NAMALWA (cell line): ENCODE data around the gene TGFBR2.

ENCODE experiments used
- DNase-seq: peaks from one replicate; pipeline ENCODE4 v3.0.0-alpha.2; 2015; ENCODE audit warnings: low spot score

Gene TGFBR2

DNA sequence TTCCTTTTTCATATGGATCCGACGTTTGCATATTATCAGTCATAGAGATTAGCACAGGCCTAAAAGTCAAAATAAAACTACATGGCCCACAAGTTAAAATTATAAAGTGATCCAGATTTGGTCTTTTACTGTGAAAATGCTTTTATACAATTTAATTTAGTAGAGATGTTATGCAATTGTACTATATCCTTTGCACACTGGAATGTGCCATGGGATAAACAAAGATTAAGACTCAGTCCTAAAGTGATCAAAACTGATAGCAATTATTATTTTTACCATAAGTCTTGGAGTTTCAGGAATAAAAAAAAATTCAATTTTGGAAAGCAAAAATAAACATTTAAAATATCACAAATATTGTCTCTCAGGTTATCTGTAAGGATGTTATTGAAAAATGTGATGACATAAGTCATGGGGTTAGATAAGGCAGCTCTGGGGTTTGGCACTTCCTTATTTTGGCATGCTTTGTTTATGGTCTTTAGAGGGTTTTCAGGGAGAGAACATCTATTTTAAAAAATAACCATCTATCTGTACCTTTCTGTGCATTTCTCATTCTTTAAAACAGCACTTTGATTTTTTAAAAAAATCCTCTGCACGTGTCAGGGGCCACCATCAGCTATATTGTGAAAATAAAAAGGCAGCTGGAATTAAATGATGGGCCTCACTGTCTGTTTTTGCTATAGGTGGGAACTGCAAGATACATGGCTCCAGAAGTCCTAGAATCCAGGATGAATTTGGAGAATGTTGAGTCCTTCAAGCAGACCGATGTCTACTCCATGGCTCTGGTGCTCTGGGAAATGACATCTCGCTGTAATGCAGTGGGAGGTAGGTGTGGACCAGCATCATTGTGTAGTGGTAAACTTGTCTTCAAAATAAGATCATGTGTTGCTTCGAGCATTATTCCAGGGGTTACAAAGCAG lies 67.3 kb downstream of the TGFBR2 start:
- DNase-seq = no peak

DNA sequence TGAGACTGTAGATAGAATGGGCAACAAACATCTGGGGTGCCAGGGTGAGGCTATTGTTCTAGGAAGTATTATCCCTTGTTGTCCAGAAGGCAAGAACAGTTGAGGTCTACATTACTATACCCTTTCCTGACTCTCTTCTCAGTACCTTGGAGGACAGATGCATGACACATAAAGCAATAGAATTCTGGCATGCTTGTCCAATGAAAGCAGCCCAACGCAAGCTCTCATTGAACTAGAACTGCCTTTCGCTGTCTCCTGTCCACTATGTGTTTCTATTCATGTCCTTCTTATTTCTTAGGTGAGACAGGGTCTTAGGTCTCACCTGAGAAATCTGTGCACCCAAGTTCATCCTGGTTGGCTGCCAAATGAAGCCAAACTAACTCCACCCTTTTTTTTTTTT lies 68.6 kb downstream of the TGFBR2 start:
- no peak for DNase-seq

DNA sequence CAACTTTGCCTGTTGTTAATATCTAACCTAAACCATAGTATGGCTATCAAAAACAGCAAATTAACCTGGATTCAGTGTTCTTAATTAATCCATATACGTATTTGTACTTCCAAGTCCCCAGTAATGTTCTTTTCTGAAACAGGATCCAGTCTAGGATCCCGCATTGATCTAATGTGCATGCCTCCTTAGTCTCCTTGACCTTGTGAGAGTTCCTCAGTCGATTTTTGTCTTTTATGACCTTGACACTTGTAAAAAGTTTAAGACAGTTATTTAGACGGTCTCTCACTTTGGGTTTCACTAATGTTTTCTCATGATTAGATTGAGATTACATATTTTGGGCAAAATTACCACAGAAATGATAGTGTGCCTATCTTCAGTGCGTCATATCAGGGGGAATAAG lies 69.4 kb downstream of the TGFBR2 start:
- DNase-seq = no peak

DNA sequence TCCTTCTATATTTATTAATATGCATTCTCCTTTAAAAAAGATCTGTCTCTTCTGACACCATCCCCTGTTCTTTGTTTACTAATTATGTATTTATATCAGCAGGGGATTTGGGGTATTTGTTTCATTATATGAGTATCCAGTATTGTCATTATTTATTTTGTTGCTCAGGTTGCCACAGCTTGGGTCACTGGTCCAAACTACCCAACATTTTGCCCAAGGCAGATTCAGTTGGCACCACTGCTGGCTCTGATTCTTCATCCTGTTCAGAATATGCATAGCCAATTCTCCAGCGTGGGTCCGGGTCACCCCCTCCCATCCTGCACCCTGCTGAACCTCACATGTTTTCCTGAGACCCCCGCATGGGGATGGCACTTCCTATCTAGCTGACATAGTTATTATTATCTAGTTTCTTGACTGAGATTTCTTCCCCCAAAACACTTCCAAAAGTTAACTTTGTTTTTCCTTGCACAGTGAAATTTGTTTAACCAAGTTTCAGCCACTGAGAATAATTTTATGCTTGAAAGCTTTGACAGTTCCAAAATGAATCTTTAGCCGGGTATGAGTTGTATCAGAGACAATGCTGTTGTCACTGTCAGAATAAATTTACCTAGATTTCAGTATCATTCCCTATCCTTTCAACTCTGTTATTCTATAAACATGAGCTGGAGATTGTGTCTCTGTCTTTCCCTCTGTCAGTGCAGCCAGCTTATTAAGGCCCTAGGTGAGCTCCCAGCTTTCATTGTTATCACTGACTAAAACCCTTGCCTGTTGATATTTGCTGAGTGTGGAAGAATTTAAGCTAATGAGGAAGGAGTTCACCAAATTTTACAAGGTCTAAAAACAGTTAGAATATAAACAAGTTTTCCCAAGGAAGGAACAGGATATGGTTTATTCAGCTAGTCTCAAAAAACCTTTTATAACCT lies 70.3 kb downstream of the TGFBR2 start:
- DNase-seq = no peak

DNA sequence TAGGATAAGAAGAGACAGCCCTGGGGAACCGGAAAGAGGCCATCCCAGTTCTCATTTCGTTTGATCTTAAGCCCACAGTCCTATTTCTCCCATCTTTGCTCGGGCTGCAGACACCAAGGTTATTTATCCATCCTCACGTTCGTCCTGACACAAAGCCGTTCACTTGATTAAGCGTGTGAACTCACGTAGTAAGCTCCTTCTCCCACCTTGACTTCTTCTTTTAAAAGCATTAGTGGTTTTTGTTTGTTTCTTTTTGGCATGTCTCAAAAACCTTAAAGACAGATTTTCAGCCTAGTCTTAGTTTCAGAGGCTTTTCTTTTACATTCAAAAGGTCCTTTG lies 70.9 kb downstream of the TGFBR2 start:
- no peak for DNase-seq

DNA sequence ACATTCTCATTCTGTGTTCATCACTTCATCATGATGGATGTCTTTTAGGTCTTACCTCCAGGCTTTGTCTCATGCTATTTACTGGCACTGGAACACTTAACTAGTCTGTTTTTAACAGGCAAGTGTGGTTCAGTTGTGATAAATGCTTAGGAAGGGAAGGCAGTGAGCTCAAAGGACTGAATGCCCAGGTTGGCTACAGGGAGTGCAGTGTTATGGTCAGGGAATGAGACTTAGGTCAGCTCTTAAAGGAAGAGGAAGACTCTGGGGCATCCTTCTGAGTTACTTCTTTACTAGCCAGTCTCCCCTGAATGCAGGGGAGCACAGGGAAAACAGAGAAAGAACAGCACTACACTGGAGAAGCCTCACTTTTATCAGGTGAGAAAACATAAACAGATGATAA lies 72.6 kb downstream of the TGFBR2 start:
- no peak for DNase-seq

DNA sequence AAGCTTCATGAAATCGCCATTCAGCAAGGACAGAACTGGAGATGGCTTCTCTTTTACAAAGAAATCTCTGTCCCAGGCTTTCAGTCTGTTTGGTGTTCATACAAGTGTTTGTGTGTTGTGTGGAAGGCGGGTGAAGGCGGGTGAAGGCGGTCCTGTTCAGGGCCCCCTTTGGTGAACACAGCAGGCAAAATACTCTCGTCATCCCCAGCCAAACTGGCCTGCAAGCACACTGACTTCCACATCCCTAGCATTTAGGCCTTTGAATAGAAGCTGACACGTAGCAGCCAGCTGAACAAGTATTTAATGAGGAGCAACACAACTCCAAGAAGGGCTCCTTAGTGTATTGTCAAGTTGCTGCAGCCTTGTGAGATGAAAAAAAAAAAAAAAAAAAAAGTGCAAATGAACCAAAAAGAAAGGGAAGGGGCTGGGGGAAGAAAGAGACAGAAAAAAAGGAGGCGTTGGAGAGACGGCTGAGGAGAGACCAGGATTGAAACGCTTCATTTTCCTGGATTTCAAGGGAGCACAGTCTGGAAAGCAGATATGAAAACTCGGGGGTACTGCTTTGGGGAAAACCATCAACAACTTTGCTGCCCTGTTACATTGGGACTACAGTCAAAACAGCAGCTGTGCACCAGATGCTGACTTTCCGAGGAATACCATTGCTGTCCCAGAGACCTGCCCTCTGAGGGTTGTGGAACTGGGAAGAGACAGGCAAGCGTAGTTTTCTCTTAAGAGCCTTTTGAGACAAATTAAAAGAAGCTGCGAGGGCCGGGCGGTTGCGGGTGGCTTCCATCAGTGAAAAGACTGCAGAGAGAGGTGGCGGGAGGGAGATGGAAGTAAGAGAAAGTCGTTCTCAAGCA lies 74.6 kb downstream of the TGFBR2 start:
- no peak for DNase-seq

DNA sequence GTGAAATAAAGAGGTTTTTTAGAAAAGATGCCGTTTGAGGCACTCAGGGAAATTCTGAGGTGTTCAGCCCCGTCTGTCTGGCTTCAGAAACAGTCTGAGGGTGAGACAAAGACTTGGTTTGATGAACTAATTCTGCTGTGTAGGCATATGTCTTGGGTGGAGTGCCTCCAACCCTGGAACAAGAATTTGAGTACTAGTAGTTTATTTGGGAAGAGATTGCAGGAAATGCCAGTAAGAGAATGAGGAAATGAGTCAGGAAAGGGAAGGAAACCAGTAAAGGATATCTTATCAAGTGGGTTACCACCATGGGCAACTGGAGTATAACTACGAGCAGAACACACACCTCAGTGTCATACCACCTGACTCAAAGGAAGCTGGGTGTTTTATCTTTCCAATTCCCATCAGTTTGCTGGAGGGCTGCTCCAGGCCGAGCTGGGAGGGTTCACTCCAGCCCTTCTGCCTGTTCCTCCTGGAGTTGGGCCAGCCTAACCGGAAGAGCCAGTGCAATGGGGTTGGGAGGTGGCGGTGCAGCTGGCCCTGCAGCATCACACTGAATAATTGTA lies 75.3 kb downstream of the TGFBR2 start:
- DNase-seq = no peak

DNA sequence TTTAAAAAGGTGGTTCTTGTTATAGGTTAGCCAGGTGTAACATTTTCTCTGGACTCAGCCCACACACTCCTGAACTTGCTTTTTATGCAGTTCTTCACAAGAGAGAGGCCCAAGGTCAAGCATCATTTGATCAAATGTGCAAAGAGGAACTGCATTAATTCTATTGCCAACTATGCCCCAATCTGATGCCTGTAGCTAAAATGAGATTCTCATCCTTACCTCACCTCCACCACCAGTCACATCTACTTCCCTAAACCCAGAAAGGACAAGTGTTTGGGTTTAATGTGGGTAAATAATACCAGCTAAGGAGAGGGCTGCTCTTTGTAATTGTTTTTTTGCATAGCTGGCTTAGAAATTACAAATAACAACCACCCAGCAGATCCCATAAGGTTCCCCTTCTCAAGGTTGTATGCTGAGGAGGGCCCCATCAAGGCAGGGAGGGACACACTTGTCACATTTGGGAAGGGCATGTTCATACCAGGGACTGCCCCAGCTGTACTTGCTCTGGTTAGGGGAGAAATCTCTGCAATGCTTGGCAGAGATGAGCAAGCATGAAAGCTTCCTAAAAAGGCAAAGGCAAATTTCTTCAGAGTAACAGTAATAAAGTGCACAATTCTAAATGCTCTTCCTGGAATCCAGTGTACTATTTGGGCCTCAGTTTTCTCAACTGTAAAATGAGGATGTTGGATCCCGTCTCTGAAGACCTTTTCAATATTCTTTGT lies 76.2 kb downstream of the TGFBR2 start:
- DNase-seq = no peak

DNA sequence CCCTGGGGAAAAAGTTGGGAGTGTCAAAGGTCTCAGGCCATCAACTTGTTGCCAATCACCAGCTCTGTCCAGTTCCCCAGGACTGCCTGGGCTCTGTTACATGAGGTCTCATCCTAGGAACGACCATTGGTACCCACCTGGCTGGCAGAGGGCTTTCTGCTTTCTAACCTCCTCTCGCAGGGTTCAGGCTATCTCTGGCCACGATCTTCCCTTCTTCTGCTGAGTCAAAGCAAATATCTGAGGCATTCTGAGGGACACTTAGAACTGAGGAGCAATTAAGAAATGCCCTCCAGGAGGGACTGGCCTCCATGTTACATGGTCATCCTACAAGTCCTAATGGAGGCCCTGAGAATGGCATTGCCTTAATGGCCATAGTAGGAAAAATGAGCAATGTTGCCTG lies 77.4 kb downstream of the TGFBR2 start:
- DNase-seq = no peak

DNA sequence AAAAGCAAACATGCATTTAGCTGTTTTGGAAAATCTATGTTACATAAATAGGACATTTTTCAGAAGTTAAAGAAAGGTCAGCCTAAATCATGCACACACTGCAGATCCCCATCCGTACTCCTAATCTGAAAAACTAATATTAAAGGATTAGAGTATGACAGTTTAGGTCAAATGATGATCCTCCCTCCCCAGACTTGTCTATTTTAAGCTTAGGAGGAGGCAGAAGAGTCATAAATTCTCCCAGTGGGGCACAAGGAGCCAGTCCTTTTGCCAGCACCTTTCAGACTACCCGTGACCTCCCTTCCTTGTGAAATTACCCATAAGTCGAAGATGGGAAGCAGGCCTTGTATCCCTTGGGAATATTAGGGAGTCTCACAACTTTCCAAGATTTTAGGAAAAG lies 78.0 kb downstream of the TGFBR2 start:
- no peak for DNase-seq

DNA sequence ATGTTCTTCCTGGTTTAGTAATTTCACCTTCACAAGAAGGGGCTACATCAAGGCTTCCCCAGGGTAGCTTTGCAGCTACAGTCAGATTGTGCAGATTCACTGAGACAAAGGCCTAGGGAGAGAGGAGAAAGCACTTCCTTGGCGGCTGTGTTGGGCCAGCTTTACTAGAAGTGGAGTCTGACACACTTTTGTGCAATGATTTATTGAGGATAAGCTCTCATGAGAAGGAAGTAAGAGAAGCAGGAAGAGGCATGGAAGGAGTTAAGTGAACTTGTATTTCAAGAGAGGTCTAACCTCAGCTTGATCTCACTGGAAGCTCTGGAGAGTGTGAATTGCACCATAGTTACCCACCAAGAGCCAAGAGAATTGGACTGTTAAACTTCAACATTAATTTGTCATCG lies 78.9 kb downstream of the TGFBR2 start:
- no peak for DNase-seq

DNA sequence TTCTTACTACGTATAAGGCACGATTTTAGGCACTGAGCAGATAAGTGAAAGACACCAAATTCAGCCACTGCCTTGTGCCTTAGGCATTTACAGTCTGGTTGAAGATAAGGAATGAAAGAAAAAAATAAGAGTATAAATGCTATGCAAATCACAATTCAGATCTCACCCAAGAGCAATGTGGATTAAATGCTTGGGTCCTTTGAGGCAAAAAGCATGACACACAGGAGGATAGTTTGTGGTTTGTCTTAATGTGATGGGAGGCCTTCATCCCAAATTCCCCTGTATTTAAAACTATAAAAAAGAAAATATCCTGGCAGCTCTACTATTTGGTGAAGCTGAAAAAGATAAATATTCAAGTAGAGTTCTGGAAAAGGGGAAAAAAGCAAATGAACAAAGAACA lies 79.8 kb downstream of the TGFBR2 start:
- DNase-seq = no peak

DNA sequence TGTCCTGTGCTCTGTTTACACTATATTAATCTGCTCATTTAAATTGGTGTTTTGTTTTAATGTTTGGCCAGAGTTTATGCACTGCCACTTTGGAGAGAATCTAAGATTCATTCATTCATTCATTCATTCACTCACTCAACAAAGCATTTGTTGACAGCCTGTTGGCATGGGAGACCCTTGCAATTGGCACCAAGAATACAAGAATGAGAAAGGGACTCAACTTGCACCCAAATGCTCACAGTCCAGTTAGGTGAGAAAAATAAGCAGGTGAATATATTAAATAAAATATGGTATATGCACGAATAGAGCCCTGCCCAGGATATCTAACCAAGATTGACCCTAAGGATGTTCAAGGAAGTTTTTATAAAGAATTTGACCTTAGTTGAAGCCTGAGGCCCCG lies 80.4 kb downstream of the TGFBR2 start:
- no peak for DNase-seq

DNA sequence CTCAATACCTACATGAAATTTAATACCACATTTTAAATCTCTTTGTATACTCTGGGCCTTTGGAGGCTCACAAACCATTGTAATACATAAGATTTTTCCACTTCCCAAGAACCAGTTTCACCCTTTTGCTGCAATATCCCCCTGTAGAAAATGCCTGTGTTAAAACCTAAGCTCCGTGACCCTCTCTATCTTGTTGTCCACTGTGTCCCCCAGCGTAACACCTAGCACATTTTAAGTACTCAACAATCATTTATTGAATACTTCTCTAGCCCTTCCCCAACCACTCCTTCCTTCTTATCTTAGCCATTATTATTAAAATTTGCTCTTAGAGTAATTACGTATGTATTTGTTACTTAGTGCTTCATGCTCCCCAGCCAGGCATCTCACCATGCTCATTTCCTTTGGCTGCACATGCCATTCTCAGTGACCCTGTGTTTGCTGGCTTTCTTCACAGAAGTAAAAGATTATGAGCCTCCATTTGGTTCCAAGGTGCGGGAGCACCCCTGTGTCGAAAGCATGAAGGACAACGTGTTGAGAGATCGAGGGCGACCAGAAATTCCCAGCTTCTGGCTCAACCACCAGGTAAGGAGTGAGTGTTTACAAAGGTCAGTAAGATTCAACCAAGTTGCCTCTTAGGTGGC lies 81.6 kb downstream of the TGFBR2 start:
- no peak for DNase-seq

DNA sequence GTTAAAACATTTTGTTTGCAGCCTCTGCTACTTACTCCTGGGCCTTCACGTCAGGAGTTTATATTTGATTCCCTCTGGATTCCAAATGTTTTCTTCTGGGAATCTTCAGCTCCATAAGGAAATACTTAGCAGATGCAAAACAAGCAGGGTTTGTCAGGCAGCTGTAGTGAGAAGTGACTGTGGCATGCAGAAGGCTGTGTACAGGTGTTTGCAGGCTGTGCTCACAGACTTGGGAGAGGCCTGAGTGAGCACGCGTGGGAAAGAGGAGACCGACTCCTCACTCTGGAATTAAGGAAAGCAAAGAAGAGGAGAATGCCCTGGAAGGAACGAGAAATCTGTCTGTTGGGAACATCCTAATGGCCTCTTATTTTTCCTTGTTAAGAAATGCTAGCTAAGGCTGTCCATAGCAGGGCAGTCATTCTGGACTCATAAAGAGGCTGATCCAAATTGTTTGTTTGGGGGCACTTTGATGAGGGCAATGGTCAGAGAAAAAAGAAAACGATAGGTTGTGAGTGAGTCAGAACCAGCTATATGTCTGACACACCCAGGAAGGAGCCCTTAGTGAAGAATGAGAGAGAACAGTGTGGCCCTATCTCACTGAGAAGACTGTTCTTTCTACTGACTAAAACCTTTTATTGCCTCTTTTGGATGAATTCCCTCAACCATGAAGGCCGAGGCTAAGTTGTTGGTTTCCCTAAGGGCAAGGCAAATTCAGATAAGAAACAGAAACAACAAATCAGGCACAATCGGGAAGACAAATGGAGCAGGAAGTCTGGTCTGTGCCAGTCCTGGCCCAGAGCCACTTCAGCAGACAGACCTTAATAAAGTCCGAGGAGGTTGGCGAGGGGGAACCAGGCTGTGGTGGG lies 82.6 kb downstream of the TGFBR2 start:
- no peak for DNase-seq

DNA sequence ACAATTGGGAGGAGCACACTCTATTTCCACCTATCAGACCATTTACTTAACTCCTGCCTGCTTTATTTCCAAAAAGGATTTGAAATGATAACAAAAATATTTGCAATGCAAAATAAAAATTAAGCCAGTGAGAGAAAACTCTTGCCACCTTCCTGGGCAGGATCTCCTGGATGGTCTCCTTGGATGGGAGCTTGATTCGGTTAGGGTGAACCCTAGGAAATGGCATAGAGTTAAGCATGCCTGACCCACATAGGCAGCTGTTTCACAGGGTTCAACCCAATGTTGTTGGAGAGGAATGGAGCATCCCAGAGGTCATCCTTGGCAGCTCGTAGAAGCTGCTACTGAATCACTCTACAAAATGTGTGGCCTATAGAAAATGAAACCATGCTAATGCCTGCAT lies 83.8 kb downstream of the TGFBR2 start:
- DNase-seq = no peak

DNA sequence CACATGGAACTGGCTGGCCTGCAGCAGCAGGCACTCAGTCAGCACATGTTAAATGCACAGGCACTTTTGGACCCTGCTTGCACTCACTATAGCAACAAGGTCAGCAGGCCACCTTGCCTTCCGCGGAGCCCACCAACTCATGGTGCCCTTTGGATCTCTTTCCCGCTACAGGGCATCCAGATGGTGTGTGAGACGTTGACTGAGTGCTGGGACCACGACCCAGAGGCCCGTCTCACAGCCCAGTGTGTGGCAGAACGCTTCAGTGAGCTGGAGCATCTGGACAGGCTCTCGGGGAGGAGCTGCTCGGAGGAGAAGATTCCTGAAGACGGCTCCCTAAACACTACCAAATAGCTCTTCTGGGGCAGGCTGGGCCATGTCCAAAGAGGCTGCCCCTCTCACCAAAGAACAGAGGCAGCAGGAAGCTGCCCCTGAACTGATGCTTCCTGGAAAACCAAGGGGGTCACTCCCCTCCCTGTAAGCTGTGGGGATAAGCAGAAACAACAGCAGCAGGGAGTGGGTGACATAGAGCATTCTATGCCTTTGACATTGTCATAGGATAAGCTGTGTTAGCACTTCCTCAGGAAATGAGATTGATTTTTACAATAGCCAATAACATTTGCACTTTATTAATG lies 85.0 kb downstream of the TGFBR2 start:
- no peak for DNase-seq

DNA sequence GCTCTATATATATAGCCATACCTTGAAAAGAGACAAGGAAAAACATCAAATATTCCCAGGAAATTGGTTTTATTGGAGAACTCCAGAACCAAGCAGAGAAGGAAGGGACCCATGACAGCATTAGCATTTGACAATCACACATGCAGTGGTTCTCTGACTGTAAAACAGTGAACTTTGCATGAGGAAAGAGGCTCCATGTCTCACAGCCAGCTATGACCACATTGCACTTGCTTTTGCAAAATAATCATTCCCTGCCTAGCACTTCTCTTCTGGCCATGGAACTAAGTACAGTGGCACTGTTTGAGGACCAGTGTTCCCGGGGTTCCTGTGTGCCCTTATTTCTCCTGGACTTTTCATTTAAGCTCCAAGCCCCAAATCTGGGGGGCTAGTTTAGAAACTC lies 85.5 kb downstream of the TGFBR2 start:
- DNase-seq = no peak
